HG02885 (cell line): ENCODE results near the gene C4orf36.

Source experiments
- ATAC-seq: cut with Tn5 transposase; IDR thresholded peaks from one replicate; pipeline ENCODE4 v1.9.1; 2021; ENCODE audit warnings: mild to moderate bottlenecking; ENCODE audit not compliant: unreplicated experiment, poor library complexity

C4orf36 gene

DNA sequence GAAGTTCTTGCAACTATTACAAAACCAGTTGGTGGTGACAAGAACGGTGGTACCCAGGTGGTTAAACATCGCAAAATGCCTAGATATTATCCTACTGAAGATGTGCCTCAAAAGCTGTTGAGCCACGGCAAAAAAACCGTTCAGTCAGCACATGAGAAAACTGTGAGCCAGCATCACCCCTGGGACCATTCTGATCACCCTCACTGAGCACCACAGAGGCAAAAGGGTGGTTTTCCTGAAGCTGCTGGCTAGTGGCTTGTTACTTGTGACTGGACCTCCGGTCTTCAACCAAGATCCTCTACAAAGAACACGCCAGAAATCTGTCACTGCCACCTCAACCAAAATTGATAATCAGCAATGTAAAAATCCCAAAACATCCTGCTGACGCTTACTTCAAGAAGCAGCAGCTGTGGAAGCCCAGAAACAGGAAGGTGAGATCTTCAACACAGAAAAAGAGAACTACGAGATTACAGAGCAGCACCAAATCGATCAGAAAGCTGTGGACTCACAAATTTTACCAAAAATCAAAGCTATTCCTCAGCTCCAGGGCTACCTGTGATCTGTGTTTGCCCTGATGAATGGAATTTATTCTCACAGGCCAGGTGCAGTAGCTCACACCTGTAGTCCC, 21.7 kb downstream of the C4orf36 start:
- ATAC-seq, result no peak

DNA sequence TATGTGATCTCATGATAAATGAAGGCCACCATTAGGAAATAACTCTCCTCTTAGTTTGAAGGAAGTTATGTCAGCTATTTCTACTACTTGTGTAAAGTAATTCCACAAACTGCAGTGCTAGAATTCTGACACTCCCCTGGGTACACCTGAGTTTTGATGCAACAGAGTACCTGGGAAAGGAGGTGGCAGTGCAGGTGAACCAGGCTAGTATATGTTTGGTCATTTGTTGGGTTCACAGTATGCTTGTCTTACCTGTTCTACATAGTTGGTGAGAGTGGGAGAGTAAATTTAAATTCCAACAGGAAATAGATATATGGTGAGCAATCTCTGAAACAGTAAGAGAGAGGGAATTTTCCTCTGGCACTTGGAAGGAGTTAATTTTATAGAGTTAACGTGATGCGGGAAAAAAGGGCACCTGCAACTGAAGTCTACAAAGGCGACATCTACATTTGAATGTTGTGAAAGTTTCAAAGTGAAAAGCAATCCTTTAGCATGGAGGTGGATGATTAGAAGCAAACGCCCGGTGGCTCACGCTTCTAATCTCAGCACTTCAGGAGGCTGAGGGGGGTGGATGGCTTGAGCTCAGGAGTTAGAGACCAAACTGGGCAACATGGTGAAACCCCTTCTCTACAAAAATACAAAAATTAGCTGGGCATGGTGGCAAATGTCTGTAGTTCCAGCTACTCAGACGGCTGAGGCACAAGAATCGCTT, 34.7 kb downstream of the C4orf36 start:
- ATAC-seq, result no peak

DNA sequence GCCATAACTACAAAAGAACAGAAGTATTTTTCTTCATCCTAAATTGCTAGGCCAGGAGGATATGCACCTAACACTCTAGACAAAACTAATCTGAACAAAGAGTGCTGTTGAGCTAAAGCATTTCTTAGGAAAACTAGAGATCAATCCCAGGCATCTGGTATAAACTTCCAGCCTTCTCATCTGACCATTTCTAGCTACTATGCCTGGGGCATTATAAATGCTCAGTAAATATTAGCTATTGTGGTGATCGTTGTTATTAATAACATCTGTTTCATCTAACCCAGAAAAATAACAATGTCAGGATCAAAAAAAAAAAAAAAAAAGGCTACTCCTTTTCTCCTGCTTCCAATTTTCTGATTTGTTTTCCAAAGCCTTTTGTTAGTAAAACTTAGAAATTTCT, 35.3 kb downstream of the C4orf36 start:
- no peak for ATAC-seq

DNA sequence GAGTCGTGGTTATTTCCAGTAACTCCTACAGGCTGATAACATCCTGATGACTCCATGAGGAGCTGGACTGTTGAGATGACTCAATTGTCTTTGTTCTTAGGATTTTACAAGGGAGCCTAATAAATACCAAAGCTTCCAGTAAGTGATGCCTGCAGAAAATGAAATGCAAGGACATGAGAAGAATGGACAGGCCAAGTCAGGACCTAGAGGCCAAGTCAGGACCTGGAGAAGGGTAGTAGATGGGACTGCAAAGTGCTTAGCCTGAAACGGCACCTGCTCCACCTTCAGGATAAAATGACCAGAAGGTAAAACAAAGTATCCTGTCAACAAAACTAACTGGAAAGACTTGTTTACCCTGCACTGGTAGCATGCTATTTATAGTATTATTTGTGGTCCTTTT, 36.6 kb downstream of the C4orf36 start:
- ATAC-seq, result no peak

DNA sequence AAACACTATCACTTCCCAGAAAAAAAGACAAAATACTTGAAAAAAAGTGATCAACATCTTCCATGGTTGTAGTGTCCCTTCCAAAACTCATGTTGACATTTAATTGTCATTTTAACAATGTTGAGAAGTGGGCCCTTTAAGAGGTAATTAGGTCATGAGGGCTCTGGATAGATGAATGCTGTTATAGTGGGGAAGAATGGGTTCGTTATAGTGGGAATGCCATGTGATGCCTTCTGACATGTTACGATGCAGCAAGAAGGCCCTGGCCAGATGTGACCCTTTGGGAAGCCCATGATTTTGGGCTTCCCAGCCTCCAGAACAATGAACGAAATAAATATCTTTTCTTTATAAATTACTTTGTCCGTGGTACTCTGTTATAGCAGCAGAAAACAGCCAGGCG, 39.0 kb downstream of the C4orf36 start:
- no peak for ATAC-seq

DNA sequence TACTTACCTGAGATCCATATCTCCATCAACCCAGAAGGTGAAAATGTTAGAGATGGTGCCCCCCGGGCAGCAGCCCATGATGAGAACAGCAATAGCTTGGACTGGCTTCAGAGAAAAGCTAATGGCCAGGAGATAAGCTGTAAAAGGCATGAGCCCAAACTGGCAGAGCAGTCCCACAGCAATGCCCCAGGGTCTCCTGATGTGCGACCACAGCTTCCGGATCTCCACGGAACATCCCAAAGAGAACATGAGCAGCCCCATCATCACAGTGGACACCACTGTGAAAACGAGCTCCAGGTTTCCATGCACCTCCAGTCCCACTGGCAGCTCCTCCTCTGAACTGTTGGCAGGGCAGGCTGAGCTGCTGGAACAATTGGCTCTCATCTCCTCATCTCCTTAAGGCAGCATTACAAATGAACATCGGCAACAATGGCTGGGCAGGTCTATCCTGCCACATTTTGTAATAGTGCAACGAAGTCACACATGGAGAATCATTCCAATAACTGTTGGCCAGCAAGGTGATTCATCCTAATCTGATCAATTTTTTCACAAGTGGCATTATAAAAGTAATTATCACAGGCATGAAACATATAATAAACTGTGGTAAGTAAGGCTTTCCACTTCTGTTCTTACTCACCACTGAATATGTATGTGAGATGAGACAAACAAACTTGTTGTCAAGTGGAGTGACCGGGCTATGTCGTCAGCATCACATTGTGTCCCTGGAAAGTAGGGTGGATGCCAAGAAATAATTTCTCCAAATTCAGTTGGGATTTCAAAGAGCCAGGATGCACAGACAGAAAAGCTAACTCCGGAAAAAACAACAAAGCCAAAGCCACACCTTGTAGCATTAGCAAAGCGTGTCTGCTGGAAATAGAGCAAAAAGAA, 43.2 kb downstream of the C4orf36 start, which contains the start of gene SLC10A6:
TSS of gene SLC10A6 (minus strand) at position 653 of the 888 bp plus-strand sequence. CDS start at position 384, 269 bp downstream.
- no peak for ATAC-seq

DNA sequence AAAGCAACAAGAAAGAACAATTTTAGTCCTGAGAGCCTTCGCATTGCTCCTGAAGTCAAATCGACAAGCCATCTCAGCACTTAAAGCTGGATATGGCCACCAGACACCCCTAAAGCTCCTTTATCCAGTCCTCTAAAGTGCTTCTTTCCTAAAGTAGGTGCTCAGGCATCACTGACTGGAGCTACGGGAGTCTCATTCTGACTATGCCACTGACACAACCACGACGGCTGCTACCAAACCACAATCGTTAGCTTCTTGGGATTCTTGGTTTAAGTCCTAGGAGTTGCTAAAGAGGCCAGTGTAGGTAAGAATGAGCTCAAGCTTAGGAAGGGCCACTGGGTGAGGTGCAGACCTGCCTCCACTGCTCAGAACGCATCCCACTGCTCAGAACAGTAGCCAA, 44.1 kb downstream of the C4orf36 start:
- no peak for ATAC-seq

DNA sequence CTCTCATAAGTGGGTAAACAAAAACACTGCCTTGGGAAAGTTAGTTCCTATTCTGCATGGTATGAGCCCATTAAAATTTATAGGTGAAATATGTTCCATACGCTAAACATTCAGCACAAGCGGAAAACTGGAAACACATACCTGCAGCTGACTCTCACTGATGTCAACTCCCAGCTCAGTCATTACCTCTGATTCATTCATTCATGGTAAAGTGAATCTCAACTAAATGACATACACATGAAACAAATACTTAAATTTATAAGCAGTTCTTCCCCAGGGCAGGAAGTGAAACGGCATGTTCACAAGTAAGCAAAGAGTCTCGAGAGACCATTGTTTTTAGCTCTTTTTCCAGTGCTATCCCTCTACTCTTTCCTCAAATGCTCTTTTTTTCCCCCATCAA, 44.7 kb downstream of the C4orf36 start:
- ATAC-seq, result no peak

DNA sequence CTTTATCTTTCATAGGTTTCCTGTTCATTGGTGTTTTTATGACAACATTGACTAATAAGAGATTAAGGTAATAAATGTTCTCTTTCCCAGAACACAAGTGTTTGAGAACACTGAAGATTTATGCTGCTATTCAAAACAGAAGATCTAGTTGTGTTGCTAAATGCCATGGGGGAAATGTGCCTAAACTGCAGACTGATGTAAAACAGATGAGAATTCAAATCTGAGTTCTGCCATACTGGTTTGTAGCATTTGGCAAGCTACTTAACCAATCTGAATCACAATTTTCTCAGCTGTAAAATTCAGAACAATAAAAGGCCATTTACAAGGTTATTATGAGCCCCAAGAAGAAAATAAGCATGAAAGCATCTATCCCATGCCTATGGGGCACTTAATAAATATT, 45.3 kb downstream of the C4orf36 start:
- ATAC-seq, result no peak

DNA sequence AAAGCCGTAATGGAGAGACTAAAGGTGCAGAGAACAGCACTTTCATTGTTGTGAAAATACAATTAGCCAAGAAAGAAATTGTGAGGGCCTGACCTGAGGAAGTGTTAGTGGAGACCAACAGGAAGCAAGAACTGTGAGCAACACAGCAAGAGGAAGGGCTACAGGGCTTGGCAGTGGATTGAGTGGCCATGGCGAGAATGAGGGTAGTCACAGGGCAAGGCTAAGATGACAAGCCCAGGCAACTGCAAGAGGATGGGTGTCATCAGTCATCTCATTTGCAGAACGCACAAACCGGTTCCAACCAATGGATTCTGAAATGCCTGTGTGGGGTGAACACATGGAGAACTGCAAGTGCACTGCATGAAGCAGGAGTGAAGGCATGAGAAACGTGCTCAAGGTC, 46.6 kb downstream of the C4orf36 start:
- ATAC-seq, result no peak

DNA sequence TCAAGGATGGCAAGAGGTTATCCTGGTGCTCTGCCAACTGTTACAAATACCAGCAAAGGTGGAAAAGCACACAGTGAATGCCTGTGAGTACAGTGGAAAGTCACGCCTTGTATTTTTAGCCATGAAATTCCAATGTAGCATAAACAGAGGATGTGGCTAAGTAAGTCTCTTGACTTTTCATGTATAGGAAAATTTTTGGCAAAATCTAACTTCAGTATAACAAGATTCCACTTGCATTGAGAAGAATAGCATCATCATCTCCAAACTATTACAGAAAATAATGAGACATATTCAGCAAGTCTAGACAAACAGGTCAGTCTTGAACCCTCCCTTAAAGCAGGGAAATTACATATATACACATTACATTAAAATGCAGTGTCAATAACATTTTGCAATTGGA, 50.9 kb downstream of the C4orf36 start:
- ATAC-seq, result no peak

DNA sequence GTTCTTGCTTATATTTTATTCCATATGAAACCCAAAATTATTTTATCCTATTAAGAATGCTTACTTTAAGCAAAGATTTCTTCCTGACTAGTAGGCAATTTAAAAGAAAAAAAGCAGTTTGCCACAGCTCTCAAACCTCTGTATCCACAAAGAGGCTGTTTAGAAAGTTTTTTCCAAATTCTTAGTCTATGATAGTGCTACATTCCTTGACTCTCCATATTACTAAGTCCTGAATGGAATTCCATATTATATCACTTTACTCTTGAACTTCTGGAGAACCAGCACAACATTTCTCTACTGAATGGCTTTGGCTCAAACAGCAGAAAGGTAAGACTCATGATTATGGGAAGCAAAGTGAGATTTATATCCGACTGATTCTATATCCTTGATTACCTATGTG, 51.4 kb downstream of the C4orf36 start:
- no peak for ATAC-seq

DNA sequence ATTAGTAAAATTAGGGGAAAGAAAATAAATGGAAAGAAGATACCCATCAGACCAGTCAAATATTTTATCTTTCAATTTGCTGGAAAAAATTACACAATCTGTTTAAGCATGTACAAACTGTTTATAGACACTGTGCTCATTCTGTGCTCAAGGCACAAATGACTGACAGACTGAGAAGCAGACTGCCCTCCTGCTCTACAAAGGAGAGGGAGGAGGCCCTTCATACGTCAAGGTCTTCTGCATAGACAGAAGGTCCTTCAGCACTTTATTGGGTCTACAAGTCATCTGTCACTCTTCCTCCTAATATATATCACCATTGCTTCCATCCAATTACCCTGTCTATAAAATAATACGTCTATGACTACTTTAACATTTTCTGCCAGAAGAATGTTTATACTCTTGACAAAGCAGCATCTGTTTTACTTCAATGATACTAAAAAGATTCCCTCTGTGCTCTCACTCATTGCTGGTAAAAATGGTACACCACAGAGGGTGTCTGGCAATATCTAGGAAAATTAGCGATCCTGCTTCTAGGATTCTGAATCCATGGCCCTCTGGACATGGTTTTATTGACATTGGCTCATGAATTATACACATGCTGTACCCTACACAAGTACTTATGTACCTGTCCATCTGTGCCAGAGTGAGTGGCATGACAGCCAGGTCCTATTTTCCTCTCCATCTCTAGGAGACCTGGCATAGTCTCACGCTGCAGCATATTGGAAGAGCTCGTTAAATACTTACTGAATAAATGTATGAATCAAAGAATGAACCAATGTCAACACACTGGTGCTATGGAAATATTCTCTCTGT, 54.3 kb downstream of the C4orf36 start:
- ATAC-seq, result no peak

DNA sequence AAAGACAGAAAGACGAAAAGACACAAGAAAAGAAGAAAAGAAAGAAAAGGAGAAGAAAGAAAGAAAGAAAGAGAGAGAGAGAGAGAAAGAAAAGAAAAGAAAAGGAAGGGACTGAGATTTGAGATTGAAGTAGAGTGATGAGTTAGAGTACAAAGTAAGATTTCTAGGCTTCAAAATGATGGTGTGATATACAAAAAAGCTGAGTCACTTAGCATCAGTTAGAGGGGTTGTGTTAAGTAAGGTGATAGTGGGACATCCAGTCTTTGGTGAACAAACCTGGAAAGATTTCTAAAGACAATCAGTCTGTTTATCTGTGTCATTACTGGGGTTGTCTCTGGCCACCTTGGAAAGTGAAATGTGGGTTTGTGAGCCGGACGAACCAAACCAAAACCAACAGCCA, 56.5 kb downstream of the C4orf36 start:
- no peak for ATAC-seq

DNA sequence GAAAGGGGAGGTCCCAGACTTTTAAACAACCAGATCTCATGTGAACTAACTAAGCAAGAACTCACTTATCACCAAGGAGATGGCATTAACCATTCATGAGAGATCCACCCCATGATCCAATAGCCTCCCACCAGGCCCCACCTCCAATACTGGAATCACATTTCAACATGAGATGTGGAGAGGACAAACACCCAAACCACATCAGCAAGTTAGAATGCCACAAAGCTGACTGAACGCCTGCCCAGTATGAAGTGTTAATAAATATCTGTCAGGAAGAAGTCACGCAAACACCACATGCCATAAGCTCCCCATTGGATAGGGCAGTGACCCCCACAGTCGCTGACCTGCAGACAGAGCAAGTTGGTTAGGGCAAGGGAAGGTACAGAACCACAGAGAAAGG, 57.3 kb downstream of the C4orf36 start:
- ATAC-seq, result no peak

DNA sequence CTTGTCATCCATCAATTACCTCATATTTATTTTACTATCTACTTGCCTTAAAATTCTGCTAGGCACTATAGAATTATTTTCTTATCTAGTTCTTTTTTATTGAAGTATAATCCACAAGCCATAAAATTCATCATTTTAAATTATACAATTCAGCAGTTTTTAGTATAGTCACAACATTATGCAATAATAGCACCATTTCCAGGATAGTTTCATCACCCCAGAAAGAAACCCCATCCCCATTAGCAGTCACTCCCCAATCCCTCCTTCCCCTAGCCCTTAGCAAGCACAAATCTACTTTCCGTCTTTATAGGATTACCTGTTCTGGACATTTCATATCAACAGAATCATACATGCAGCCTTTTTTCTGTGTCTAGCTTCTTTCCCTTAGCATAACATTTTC, 58.6 kb downstream of the C4orf36 start:
- no peak for ATAC-seq

DNA sequence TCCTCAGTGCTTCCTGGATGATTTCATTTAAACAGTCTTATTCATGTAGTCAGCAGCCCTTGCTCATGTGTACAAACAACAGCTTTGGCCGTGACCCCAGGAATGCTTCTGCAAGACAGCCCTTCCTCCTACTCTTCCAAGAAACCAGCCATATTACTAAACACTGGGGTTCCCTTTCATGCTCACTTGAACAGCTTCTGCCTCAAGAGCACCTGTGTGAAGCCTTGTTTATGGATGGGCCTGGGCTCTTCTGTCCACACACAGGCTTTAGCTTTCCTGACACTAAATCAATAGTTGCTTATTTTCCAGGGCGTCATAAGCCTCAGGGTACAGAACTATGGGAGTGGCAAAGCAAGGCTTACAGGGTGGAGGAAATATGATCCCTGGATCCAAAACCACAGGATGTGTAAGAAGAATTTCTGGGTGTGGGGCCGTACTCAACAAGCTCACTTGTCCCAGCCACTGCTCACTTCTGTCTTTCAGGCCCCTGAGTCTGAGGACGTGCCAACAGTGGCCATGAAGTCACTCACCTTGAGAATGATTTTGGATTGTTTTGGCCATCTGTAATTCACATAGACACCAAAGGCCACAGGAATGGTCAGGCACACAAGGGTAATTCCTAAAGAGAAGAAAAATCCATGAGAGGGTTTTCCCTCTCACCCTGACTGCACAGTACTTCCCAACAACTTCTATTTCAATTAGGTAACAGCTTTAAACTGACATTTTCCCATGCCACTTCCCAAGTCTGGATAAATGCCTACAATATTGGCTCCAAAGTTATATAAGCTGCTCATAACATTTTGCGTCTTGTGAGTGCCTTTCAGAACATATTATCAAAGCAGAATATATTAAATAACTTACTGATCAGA, 60.7 kb downstream of the C4orf36 start:
- no peak for ATAC-seq
